ENCODE measurements around the gene RASSF4. TPM values are rescaled to one million over a fixed set of nuclear protein-coding genes. Genes with fewer than 3 reads are reported as not detected.

RASSF4 gene
- total RNA-seq, 1 experiment from 2014 or later: 11.5 TPM

DNA sequence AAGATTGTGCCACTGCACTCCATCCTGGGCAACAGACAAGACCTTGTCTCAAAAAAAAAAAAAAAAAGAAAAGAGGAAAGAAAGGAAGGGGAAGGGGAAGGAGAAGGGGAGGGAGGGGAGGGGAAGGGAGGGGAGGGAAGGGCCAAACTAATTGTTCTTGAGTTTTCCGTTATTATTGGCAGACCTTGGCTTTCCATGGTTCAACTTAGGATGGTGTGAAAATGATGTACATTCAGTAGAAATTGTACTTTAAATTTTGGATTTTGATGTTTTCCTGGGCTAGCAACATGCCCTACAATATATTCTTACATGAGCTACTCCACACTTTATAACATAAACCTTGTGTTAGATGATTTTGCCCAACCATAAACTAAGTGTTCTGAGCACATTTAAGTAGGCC, 49.7 kb upstream of the RASSF4 start:
- H2BK12ac ChIP-seq (ENCODE audit: insufficient read length, low read depth, low read length): no peak overlapping the region
- H3K79me2 ChIP-seq (ENCODE audit: insufficient read depth, low read length): no peaks in the 10 kb centered on the region
- H3K27ac ChIP-seq (ENCODE audit: insufficient read length, low read depth, low read length): no peak overlapping the region
- H3K27me3 ChIP-seq (ENCODE audit: insufficient read depth, low read length): 0 out of 2 replicates have a peak, but pooled peaks cover 3% of the 10 kb centered on the region
- H2BK15ac ChIP-seq (ENCODE audit: low read depth, low read length): no peak overlapping the region
- Mint-ChIP-seq H3K27me3 (ENCODE audit: low read depth) (peaks cover 4% of the 10 kb centered on the region), H3K4me3 (no peak overlapping the region), H3K9me3 (no peaks in the 10 kb centered on the region), H3K27ac (no peak overlapping the region), H3K4me1 (peaks cover 36 to 40% of the 10 kb centered on the region in 2 experiments), H3K36me3 (ENCODE audit: insufficient read depth in 1 of 3, low read depth in 3 of 3) (no peaks in the 10 kb centered on the region)
- H3K14ac ChIP-seq (ENCODE audit: insufficient read depth, low read length): no peak overlapping the region
- no peak overlapping the region for H3K23ac ChIP-seq (ENCODE audit: insufficient read length, low read depth, low read length)
- no peak overlapping the region for H4K91ac ChIP-seq (ENCODE audit: insufficient read length, low read depth, low read length)
- no peak overlapping the region for H4K8ac ChIP-seq (replicated peaks; ENCODE audit: insufficient read length, low read depth, low read length)
- H2BK5ac ChIP-seq (ENCODE audit: insufficient read length, low read length): no peak overlapping the region
- no peak overlapping the region for H3K56ac ChIP-seq (ENCODE audit: insufficient read length, low read depth, low read length)
- no peaks in the 10 kb centered on the region for H3K23me2 ChIP-seq (ENCODE audit: insufficient read length, low read depth, low read length, poor library complexity, severe bottlenecking)
- no peak overlapping the region for H4K5ac ChIP-seq (ENCODE audit: insufficient read length, low read depth, low read length)
- H2AFZ ChIP-seq (ENCODE audit: low read length): no peak overlapping the region
- H3K4me1 ChIP-seq (ENCODE audit: insufficient read depth, low read length): peaks cover 6% of the 10 kb centered on the region; the same call in 1 of the 2 replicates
- no peak overlapping the region for H3K18ac ChIP-seq (ENCODE audit: insufficient read length, low read depth, low read length)
- H3K9me3 ChIP-seq (ENCODE audit: control insufficient read depth, low read depth, low read length): no peaks in the 10 kb centered on the region
- H2BK120ac ChIP-seq (ENCODE audit: low read depth, low read length, poor library complexity, severe bottlenecking): no peak overlapping the region
- whole genome bisulfite sequencing (ENCODE audit: extremely low coverage, insufficient read length, low lambda C conversion rate): no CpG with 5 or more reads among the region's 1 CpG
- no peak overlapping the region for H2AK5ac ChIP-seq (ENCODE audit: insufficient read length, low read length)
- H3T11ph ChIP-seq (ENCODE audit: low read length): no peak overlapping the region
- H3K4me2 ChIP-seq (ENCODE audit: insufficient read depth, insufficient read length, low read length): no peak overlapping the region
- H3K9ac ChIP-seq (ENCODE audit: extremely low read depth, insufficient read length, low read length): no peak overlapping the region
- TF ChIP-seq, protein P1, sequence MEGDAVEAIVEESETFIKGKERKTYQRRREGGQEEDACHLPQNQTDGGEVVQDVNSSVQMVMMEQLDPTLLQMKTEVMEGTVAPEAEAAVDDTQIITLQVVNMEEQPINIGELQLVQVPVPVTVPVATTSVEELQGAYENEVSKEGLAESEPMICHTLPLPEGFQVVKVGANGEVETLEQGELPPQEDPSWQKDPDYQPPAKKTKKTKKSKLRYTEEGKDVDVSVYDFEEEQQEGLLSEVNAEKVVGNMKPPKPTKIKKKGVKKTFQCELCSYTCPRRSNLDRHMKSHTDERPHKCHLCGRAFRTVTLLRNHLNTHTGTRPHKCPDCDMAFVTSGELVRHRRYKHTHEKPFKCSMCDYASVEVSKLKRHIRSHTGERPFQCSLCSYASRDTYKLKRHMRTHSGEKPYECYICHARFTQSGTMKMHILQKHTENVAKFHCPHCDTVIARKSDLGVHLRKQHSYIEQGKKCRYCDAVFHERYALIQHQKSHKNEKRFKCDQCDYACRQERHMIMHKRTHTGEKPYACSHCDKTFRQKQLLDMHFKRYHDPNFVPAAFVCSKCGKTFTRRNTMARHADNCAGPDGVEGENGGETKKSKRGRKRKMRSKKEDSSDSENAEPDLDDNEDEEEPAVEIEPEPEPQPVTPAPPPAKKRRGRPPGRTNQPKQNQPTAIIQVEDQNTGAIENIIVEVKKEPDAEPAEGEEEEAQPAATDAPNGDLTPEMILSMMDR (conservative IDR thresholded peaks at IDR 0.05): no peak
- no peak overlapping the region for H2BK20ac ChIP-seq (ENCODE audit: low read depth, low read length, poor library complexity, severe bottlenecking)
- H3K79me1 ChIP-seq (ENCODE audit: insufficient read depth, low read depth, low read length, poor library complexity, severe bottlenecking): no peaks in the 10 kb centered on the region
- no peak for DNase-seq
- no peak overlapping the region for H3K4ac ChIP-seq (ENCODE audit: low read depth, low read length)
- H4K20me1 ChIP-seq (ENCODE audit: control insufficient read depth, insufficient read depth, insufficient read length): no peaks in the 10 kb centered on the region
